ENCODE results near the gene LENG9. TPM values are rescaled to one million over a fixed set of nuclear protein-coding genes. Genes with fewer than 3 reads are reported as not detected.

Gene LENG9
- total RNA-seq, 2 experiments from 2014 or later: 1.8 to 6.0 TPM

GRCh38 chr19:54432144-54432738 is 31.3 kb downstream of the LENG9 start:
- Histone ChIP-seq H3K36me3 (ENCODE audit: insufficient read depth, low read length) (no peaks in the 10 kb centered on the region), H3K27ac (ENCODE audit: low read depth, low read length, poor library complexity, severe bottlenecking) (no peak overlapping the region), H3K79me2 (ENCODE audit: insufficient read depth, low read depth, low read length) (no peaks in the 10 kb centered on the region), H4K20me1 (ENCODE audit: insufficient read depth, low read length) (no peaks in the 10 kb centered on the region), H3K9me3 (ENCODE audit: low read length) (no peaks in the 10 kb centered on the region), H3K4me3 (ENCODE audit: low read depth, low read length, poor library complexity, severe bottlenecking) (no peak overlapping the region), H2AFZ (ENCODE audit: low read length) (no peak overlapping the region), H3K9me2 (ENCODE audit: insufficient read depth, low read length) (no peaks in the 10 kb centered on the region), H3K4me2 (ENCODE audit: low read length) (no peak overlapping the region), H3K4me1 (ENCODE audit: insufficient read depth, low read length, poor library complexity, severe bottlenecking) (peaks cover 7% of the 10 kb centered on the region)
- no peak for DNase-seq (ENCODE audit: low spot score)
- ChIA-PET CTCF (ENCODE audit: unreplicated experiment) (no interaction called here), POLR2A (interaction anchor here (0.6 kb wide), 1 partner anchor 17 kb away, joined by 4 read pairs; the partner anchor contains the start of gene LENG8)
- no TSS peak for BruUV-seq (replicated peaks)
- intact Hi-C loops (cut with micrococcal nuclease; ENCODE audit: unreplicated experiment): no loop called here
- TF ChIP-seq CTCF (conservative IDR thresholded peaks at IDR 0.05; ENCODE audit: low read length) (no peak), EZH2phosphoT487 (IDR thresholded peaks at IDR 0.05; ENCODE audit: borderline replicate concordance, low read depth, low read length) (no peak)

GRCh38 chr19:54431255-54431838 is 32.2 kb downstream of the LENG9 start:
- intact Hi-C loops (cut with micrococcal nuclease; ENCODE audit: unreplicated experiment): no loop called here
- no peak overlapping the region for H3K4me2 ChIP-seq (ENCODE audit: low read length)

More at GRCh38 chr19:54431255-54431838, 32.2 kb downstream of the LENG9 start:
- POLR2A ChIA-PET: interaction anchor here (0.6 kb wide), 1 partner anchor 18 kb away, joined by 4 read pairs; the partner anchor contains the start of gene LENG8
- no peak for TF ChIP-seq CTCF (conservative IDR thresholded peaks at IDR 0.05; ENCODE audit: low read length)
- TF ChIP-seq EZH2phosphoT487 (IDR thresholded peaks at IDR 0.05; ENCODE audit: borderline replicate concordance, low read depth, low read length): no peak
- no TSS peak for BruUV-seq (replicated peaks)
- H3K9me3 ChIP-seq (ENCODE audit: low read length): no peaks in the 10 kb centered on the region
- H3K27ac ChIP-seq (ENCODE audit: low read depth, low read length, poor library complexity, severe bottlenecking): no peak overlapping the region
- no peaks in the 10 kb centered on the region for H3K9me2 ChIP-seq (ENCODE audit: insufficient read depth, low read length)
- H4K20me1 ChIP-seq (ENCODE audit: insufficient read depth, low read length): no peaks in the 10 kb centered on the region
- no peak for DNase-seq (ENCODE audit: low spot score)
- H2AFZ ChIP-seq (ENCODE audit: low read length): no peak overlapping the region
- H3K4me3 ChIP-seq (ENCODE audit: low read depth, low read length, poor library complexity, severe bottlenecking): no peak overlapping the region
- H3K79me2 ChIP-seq (ENCODE audit: insufficient read depth, low read depth, low read length): no peaks in the 10 kb centered on the region
- no peaks in the 10 kb centered on the region for H3K36me3 ChIP-seq (ENCODE audit: insufficient read depth, low read length)
- H3K4me1 ChIP-seq (ENCODE audit: insufficient read depth, low read length, poor library complexity, severe bottlenecking): peaks cover 7% of the 10 kb centered on the region
- CTCF ChIA-PET (ENCODE audit: unreplicated experiment): no interaction called here
